Measurements from ENCODE around the gene NDUFAB1. TPM values are rescaled to one million over a fixed set of nuclear protein-coding genes. Genes with fewer than 3 reads are reported as not detected.

NDUFAB1 gene
- total RNA-seq, 2 experiments from 2014 or later = 163 to 170 TPM

DNA sequence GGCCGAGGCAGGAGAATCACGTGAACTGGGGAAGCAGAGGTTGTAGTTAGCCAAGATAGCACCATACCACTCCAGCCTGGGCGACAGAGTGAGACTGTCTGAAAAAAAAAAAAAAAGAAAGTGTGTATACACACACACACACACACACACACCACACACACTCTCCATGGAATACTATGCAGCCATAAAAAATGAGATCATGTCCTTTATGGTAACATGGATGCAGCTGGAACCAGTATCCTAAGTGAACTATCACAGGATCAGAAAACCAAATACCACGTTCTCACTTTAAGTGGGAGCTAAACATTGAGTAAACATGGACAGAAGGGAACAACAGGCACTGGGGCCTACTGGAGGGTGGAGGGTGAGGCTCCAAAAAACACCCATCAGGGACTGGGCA lies 16.7 kb downstream of the NDUFAB1 start:
- Mint-ChIP-seq H3K27me3 (ENCODE audit: low read depth) (no peaks in the 10 kb centered on the region), H3K4me3 (no peak overlapping the region), H3K36me3 (ENCODE audit: low read depth) (peaks cover 19% of the 10 kb centered on the region), H3K27ac (no peak overlapping the region), H3K4me1 (ENCODE audit: low read depth) (no peaks in the 10 kb centered on the region), H3K9me3 (no peaks in the 10 kb centered on the region)
- intact Hi-C loops (cut with micrococcal nuclease) = no loop called here
- CTCF ChIA-PET = no interaction called here
- no peak for DNase-seq

DNA sequence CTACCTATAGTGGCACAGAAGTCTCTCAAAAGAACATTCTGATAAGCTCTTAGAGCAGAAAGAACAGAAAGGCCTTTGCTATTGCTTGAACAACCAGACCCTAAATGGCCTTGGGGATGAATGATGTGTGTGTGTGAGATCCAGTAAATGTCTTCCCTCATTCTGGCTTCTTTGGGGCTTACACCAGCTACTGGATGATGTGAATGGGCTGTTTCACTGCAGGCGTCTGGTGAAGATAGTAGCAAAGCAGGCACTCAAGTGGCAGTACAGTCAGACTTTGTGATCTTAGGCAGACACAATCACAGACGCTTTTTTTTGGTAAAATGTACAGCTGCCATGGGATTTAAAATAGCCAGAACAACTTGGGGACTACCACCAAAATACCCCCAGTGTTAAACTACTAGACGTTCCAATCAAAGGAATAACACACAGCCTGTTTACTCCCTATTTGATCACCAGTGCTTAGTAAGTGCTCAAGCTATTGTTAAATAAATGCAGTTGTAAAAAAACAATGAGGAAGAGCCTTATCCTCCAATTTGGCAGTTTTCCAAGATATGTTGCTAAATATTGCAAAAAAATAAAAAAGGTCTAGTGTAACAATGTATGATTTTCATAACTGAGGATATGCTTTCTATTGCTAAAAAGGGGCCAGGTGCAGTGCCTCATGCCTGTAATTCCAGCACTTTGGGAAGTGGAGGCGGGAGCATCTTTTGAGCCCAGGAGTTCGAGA lies 17.9 kb downstream of the NDUFAB1 start:
- Mint-ChIP-seq H3K36me3 (ENCODE audit: low read depth) (peaks cover 17% of the 10 kb centered on the region), H3K4me3 (no peak overlapping the region), H3K9me3 (no peaks in the 10 kb centered on the region), H3K27ac (no peak overlapping the region), H3K27me3 (ENCODE audit: low read depth) (no peaks in the 10 kb centered on the region), H3K4me1 (ENCODE audit: low read depth) (no peaks in the 10 kb centered on the region)
- no peak for DNase-seq
- intact Hi-C loops (cut with micrococcal nuclease) = no loop called here
- CTCF ChIA-PET = interaction anchor here (0.9 kb wide), 1 partner anchor 18 kb away, joined by 4 read pairs; no protein-coding TSS in a partner anchor

DNA sequence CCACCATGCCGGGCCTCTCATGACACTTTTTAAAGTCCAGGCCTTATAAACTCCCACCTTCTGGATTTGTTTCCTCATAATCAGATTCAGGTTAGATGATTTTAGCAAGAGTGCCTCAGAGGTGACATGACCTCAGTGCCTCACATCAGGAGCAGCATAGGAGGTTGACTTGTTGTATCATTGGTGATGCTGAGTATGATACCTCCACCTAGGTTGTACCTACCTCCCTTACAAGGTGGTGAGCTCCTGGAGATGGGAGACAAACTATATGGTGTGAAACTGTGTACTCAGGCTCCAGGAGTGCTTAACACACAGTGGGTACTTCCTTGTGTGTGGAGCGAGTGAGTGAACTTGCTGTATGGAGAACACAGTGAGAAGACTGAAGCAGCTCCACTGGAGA lies 18.6 kb downstream of the NDUFAB1 start:
- Mint-ChIP-seq H3K27ac (no peak overlapping the region), H3K36me3 (ENCODE audit: low read depth) (peaks cover 17% of the 10 kb centered on the region), H3K4me3 (no peak overlapping the region), H3K4me1 (ENCODE audit: low read depth) (no peaks in the 10 kb centered on the region), H3K9me3 (no peaks in the 10 kb centered on the region), H3K27me3 (ENCODE audit: low read depth) (no peaks in the 10 kb centered on the region)
- CTCF ChIA-PET = interaction anchor here (0.9 kb wide), 1 partner anchor 19 kb away, joined by 4 read pairs; no protein-coding TSS in a partner anchor
- no peak for DNase-seq
- intact Hi-C loops (cut with micrococcal nuclease) = no loop called here

DNA sequence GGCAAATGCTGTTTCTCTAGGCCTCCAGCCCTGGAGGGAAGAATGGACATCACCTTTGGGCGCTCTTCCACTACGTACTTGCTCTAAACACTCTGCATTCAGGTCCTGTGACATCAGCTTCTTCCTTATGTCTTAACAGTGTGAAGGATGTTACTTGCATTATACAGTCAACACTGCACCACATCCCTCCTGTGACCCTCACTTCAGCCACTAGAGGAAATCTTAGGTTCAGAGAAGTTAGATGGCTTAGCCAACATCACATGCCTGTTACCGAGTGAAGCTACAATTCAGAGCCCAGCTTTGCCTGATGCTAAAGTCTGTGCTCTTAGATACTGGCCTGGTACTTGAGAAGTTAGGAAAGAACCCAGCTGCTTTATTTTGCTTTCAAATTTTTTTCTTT lies 20.3 kb downstream of the NDUFAB1 start:
- no peaks in the 10 kb centered on the region for H3K4me1 Mint-ChIP-seq (ENCODE audit: low read depth)
- no peak overlapping the region for H3K4me3 Mint-ChIP-seq
- no peak overlapping the region for H3K27ac Mint-ChIP-seq
- no peak for DNase-seq
- no peaks in the 10 kb centered on the region for H3K27me3 Mint-ChIP-seq (ENCODE audit: low read depth)
- CTCF ChIA-PET = no interaction called here
- intact Hi-C loops (cut with micrococcal nuclease) = no loop called here
- peaks cover 21% of the 10 kb centered on the region for H3K36me3 Mint-ChIP-seq (ENCODE audit: low read depth)
- no peaks in the 10 kb centered on the region for H3K9me3 Mint-ChIP-seq

DNA sequence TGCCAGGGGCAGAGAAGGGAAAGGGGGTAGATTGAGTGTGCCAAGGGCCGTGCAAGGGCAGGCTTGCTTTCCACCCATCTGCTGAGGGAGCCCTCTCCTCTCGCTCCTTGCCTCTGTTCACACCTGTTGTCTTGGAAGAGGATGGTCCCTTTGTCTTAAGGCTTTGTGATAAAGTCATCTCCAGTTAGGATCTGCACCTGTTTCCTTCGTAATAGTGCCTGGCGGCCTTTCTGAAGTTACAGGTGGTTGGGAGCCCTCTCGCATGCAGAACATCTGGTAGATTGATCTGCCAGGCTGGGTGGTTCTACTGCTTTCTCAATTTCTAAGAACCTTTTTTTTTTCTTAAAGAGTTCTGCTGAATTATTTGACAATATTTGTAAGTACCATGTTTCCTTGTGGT lies 22.3 kb downstream of the NDUFAB1 start:
- Mint-ChIP-seq H3K4me3 (no peak overlapping the region), H3K36me3 (ENCODE audit: low read depth) (peaks cover 14% of the 10 kb centered on the region), H3K27me3 (ENCODE audit: low read depth) (no peaks in the 10 kb centered on the region), H3K9me3 (no peaks in the 10 kb centered on the region), H3K4me1 (ENCODE audit: low read depth) (no peaks in the 10 kb centered on the region), H3K27ac (no peak overlapping the region)
- intact Hi-C loops (cut with micrococcal nuclease) = no loop called here
- DNase-seq = no peak
- CTCF ChIA-PET = no interaction called here

DNA sequence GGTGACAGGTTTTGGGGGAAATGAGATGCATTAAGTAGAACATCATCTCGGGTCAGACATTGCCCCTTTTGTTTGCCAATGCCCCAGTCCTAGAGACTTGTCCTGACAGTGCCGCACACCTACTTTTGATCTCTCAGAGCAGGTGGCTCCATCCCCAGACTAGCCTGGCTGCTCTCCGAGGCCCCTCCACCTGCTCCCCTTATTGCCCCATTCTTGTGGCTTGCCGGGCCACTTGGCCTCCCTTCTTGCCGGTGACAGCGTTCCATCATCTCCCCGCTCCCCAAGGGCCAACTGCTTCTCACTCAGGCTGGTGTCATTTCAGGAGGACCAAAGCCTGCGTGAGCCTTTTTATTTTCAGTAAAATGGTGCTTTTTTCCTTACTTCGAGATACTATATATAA lies 23.7 kb downstream of the NDUFAB1 start:
- CTCF ChIA-PET = no interaction called here
- intact Hi-C loops (cut with micrococcal nuclease) = no loop called here
- no peak for DNase-seq
- Mint-ChIP-seq H3K36me3 (ENCODE audit: low read depth) (peaks cover 14% of the 10 kb centered on the region), H3K27ac (no peak overlapping the region), H3K27me3 (ENCODE audit: low read depth) (no peaks in the 10 kb centered on the region), H3K4me3 (no peak overlapping the region), H3K9me3 (no peaks in the 10 kb centered on the region), H3K4me1 (ENCODE audit: low read depth) (no peaks in the 10 kb centered on the region)

DNA sequence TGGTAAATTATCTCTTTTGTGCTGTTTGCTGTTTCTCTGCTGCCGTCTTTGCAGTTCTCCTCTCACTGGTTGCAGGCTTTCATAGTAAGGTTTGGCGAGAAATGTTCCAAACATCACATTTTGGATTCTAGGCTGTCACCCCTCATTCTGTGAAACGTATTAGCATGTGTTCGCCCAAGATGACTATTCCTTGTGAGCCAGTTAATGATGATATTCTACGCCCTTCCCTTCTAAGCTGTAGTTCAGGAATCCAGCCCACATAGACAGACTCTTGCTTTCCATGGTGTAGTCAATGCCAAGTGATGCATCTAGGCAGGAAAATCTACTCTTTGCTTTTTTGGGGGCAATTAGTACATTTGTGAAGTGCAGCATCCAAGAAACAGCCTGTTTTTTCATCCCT lies 24.2 kb downstream of the NDUFAB1 start:
- no peak overlapping the region for H3K4me3 Mint-ChIP-seq
- CTCF ChIA-PET = no interaction called here
- peaks cover 15% of the 10 kb centered on the region for H3K36me3 Mint-ChIP-seq (ENCODE audit: low read depth)
- intact Hi-C loops (cut with micrococcal nuclease) = no loop called here
- no peak for DNase-seq
- H3K27me3 Mint-ChIP-seq (ENCODE audit: low read depth) = no peaks in the 10 kb centered on the region
- H3K9me3 Mint-ChIP-seq = no peaks in the 10 kb centered on the region
- H3K4me1 Mint-ChIP-seq (ENCODE audit: low read depth) = no peaks in the 10 kb centered on the region
- no peak overlapping the region for H3K27ac Mint-ChIP-seq

DNA sequence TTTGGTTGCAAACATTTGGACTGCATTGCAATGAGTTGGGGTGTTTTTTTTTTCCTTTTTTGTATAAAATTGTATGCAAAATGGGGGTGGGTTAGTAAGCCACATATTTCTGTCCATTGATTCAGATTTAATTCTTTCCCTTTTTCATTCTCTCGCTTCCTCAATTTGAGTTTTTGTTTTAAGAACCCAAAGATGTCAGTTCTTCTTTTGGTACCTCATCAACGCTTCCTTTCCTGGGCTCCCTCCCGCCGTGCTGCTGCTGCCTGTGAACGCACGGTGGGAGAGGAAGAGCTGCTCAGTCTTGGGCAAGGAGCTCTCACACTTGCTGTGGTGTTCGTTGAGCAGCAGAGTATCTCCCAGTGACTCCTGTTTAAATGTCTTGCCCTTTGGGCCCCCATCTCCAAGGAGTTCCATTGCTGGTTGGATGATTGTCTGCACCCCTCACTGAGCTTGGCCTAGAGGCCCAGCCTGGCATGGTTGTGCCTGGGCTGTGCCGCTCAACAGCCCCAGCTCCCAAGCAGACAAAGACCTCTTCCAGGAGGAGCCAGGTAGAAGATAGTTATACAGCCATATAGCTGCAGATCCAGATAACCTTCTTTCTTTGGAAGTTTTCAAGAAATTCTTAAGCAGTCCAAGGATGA lies 25.0 kb downstream of the NDUFAB1 start:
- no peaks in the 10 kb centered on the region for H3K27me3 Mint-ChIP-seq (ENCODE audit: low read depth)
- H3K4me3 Mint-ChIP-seq = no peak overlapping the region
- H3K9me3 Mint-ChIP-seq = no peaks in the 10 kb centered on the region
- intact Hi-C loops (cut with micrococcal nuclease) = no loop called here
- H3K4me1 Mint-ChIP-seq (ENCODE audit: low read depth) = no peaks in the 10 kb centered on the region
- CTCF ChIA-PET = interaction anchor here (1.1 kb wide), 1 partner anchor 13 kb away, joined by 3 read pairs; no protein-coding TSS in a partner anchor
- no peak for DNase-seq
- peaks cover 19% of the 10 kb centered on the region for H3K36me3 Mint-ChIP-seq (ENCODE audit: low read depth)
- no peak overlapping the region for H3K27ac Mint-ChIP-seq

DNA sequence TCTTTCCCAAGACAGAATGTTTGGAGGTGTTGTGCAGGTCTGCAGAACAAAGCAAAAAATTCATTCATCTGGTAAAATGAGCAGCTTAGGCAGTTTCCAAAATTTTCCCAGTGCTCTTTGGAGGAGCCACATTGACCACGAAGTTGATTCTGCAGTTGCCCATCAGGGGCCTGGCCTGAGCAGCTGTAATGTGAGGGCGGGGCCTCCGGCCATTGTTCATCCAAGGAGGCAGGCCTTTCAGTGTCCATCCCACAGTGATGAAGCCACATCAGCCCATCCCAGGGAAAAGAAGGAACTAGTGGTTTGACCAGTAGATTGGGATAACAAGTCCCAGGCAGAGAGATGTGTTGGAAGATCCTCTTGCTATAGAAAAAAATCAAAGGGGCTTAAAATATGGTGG lies 28.5 kb downstream of the NDUFAB1 start:
- peaks cover 28% of the 10 kb centered on the region for H3K36me3 Mint-ChIP-seq (ENCODE audit: low read depth)
- no peaks in the 10 kb centered on the region for H3K27me3 Mint-ChIP-seq (ENCODE audit: low read depth)
- no peak for DNase-seq
- CTCF ChIA-PET = no interaction called here
- no peak overlapping the region for H3K4me3 Mint-ChIP-seq
- intact Hi-C loops (cut with micrococcal nuclease) = no loop called here
- no peaks in the 10 kb centered on the region for H3K9me3 Mint-ChIP-seq
- H3K27ac Mint-ChIP-seq = no peak overlapping the region
- H3K4me1 Mint-ChIP-seq (ENCODE audit: low read depth) = no peaks in the 10 kb centered on the region

DNA sequence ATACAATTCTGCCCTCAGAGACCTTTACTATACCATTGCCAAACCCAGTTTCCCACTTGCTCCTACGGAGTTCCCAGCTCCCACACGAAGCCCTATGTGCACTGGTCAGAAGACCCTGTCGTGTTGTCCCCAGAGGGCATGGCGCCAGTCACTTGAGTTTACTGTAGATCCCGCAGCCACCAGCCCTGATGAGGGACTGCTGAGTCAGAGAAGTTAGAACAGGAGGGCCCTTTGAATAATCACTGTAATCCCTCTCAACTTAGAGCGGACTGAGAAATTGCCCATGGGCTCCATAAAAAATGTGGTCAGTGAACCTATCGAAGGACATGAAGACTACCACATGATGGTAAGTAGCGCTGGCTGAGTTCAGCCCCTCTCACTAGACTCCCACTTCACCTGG lies 29.4 kb downstream of the NDUFAB1 start:
- no peak overlapping the region for H3K4me3 Mint-ChIP-seq
- H3K27ac Mint-ChIP-seq = no peak overlapping the region
- no peak for DNase-seq
- H3K9me3 Mint-ChIP-seq = no peaks in the 10 kb centered on the region
- H3K27me3 Mint-ChIP-seq (ENCODE audit: low read depth) = no peaks in the 10 kb centered on the region
- H3K4me1 Mint-ChIP-seq (ENCODE audit: low read depth) = no peaks in the 10 kb centered on the region
- CTCF ChIA-PET = no interaction called here
- intact Hi-C loops (cut with micrococcal nuclease) = no loop called here
- H3K36me3 Mint-ChIP-seq (ENCODE audit: low read depth) = peaks cover 32% of the 10 kb centered on the region

DNA sequence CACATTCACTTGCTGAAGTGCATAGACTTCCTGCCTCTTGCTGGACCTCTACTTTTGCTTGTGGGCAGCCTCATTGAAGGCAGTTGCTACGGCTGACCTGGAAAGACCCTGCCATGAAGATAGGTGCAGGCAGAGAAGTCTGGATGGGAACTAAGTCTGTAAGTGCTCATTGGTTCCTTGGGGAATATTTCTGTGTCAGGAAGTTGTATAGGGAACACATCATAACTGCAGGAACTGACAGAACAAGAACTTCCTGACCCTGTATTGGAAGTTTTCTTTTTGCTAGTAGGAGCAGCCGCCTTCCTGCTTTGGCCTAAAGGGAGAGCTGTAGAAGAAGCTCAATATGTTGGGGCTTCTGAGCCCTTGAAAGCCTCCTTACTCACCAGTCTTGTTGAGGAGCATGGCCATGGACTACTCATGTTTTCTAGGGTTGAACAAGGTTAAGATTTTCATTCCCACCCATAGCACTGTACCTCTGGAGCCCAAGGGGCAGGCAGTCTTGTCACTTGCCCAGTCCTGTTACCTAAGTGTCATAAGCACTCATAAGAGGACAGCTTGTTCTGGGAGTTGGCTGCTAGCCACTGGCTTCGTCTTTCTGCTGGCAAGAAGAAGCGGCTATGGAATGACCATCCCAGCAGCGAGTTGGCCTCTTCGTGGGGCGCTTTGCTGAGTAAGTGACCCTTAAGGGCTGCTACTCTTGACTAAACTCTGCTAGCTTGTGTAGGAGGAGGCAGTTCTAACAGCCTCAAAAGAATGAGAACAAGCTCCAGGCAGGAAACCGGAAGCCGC lies 31.3 kb downstream of the NDUFAB1 start:
- Mint-ChIP-seq H3K27me3 (ENCODE audit: low read depth) (no peaks in the 10 kb centered on the region), H3K27ac (no peak overlapping the region), H3K36me3 (ENCODE audit: low read depth) (peaks cover 23% of the 10 kb centered on the region), H3K4me3 (no peak overlapping the region), H3K9me3 (no peaks in the 10 kb centered on the region), H3K4me1 (ENCODE audit: low read depth) (peaks cover 9% of the 10 kb centered on the region)
- CTCF ChIA-PET = no interaction called here
- DNase-seq = no peak
- intact Hi-C loops (cut with micrococcal nuclease) = no loop called here

DNA sequence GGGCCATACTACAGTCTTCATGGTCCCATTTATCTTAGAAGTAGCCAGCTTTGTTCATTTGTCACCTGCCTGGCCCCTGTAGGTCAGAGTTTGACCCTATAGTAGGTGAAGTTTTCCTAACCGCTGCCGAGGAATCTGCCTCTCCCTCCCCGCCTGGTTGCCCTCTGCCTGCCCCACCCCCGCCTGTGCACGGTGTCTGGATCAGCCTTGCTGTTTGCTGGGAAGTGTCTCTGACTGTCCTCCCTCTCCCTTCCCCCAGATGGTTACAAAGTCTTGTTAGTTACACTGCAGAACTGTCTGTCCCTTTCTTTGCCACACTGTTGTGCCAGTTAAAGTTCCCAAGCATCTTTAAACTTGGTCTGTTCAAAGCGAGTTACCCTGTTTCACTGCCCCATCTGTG lies 32.9 kb downstream of the NDUFAB1 start:
- no peak overlapping the region for H3K4me3 Mint-ChIP-seq
- CTCF ChIA-PET = no interaction called here
- intact Hi-C loops (cut with micrococcal nuclease) = no loop called here
- DNase-seq = no peak
- peaks cover 21% of the 10 kb centered on the region for H3K36me3 Mint-ChIP-seq (ENCODE audit: low read depth)
- H3K4me1 Mint-ChIP-seq (ENCODE audit: low read depth) = peaks cover 25% of the 10 kb centered on the region
- no peaks in the 10 kb centered on the region for H3K9me3 Mint-ChIP-seq
- H3K27ac Mint-ChIP-seq = no peak overlapping the region
- H3K27me3 Mint-ChIP-seq (ENCODE audit: low read depth) = no peaks in the 10 kb centered on the region

All from activated naive CD4-positive, alpha-beta T cell treated with anti-CD3 and anti-CD28 coated beads for 36 hours (primary cell).